Measurements from ENCODE around the gene CD200R1.
A peak's percentile ranks its signal among the peaks of the same experiment; 100 is the strongest.

Gene CD200R1

GRCh38 chr3:112974894-112975293 is at the start of gene CD200R1:
TSS of gene CD200R1 (minus strand) at chr3:112975103. CDS start at chr3:112974857, 246 bp downstream.
- no peak for DNase-seq
- in situ Hi-C loops (cut with HindIII; ENCODE audit: low pct_ligation_motif_present, low pct_unique_long_range_greater_than_20kb, low sequenced_read_pairs), result no loop called here

GRCh38 chr3:113021471-113021870 is 46.6 kb upstream of the CD200R1 start:
- no peak for DNase-seq
- in situ Hi-C loops (cut with HindIII; ENCODE audit: low pct_ligation_motif_present, low pct_unique_long_range_greater_than_20kb, low sequenced_read_pairs), result no loop called here

- peak; percentile 89 for DNase-seq
- in situ Hi-C loops (cut with HindIII; ENCODE audit: low pct_ligation_motif_present, low pct_unique_long_range_greater_than_20kb, low sequenced_read_pairs), result no loop called here
Observed at GRCh38 chr3:113019182-113020137, 44.6 kb upstream of the CD200R1 start.

- DNase-seq, result peak; percentile 17
- in situ Hi-C loops (cut with HindIII; ENCODE audit: low pct_ligation_motif_present, low pct_unique_long_range_greater_than_20kb, low sequenced_read_pairs), result no loop called here
Observed at GRCh38 chr3:113018536-113019181, 43.8 kb upstream of the CD200R1 start.

GRCh38 chr3:113013593-113013992 is 38.7 kb upstream of the CD200R1 start:
- DNase-seq, result no peak
- in situ Hi-C loops (cut with HindIII; ENCODE audit: low pct_ligation_motif_present, low pct_unique_long_range_greater_than_20kb, low sequenced_read_pairs), result no loop called here

GRCh38 chr3:113008117-113008516 is 33.2 kb upstream of the CD200R1 start:
- in situ Hi-C loops (cut with HindIII; ENCODE audit: low pct_ligation_motif_present, low pct_unique_long_range_greater_than_20kb, low sequenced_read_pairs), result no loop called here
- no peak for DNase-seq

GRCh38 chr3:113006359-113007056 is 31.6 kb upstream of the CD200R1 start:
- in situ Hi-C loops (cut with HindIII; ENCODE audit: low pct_ligation_motif_present, low pct_unique_long_range_greater_than_20kb, low sequenced_read_pairs), result no loop called here

GRCh38 chr3:113005611-113006010 is 30.7 kb upstream of the CD200R1 start:
- no peak for DNase-seq
- in situ Hi-C loops (cut with HindIII; ENCODE audit: low pct_ligation_motif_present, low pct_unique_long_range_greater_than_20kb, low sequenced_read_pairs), result no loop called here

More at GRCh38 chr3:113006359-113007056, 31.6 kb upstream of the CD200R1 start:
- DNase-seq, result no peak

- in situ Hi-C loops (cut with HindIII; ENCODE audit: low pct_ligation_motif_present, low pct_unique_long_range_greater_than_20kb, low sequenced_read_pairs), result no loop called here
- no peak for DNase-seq
Observed at GRCh38 chr3:113002679-113003078, 27.8 kb upstream of the CD200R1 start.

GRCh38 chr3:113002037-113002436 is 27.1 kb upstream of the CD200R1 start:
- no peak for DNase-seq
- in situ Hi-C loops (cut with HindIII; ENCODE audit: low pct_ligation_motif_present, low pct_unique_long_range_greater_than_20kb, low sequenced_read_pairs), result no loop called here

GRCh38 chr3:113000691-113001090 is 25.8 kb upstream of the CD200R1 start:
- DNase-seq, result no peak
- in situ Hi-C loops (cut with HindIII; ENCODE audit: low pct_ligation_motif_present, low pct_unique_long_range_greater_than_20kb, low sequenced_read_pairs), result no loop called here

- DNase-seq, result no peak
- in situ Hi-C loops (cut with HindIII; ENCODE audit: low pct_ligation_motif_present, low pct_unique_long_range_greater_than_20kb, low sequenced_read_pairs), result no loop called here
Observed at GRCh38 chr3:112995800-112996199, 20.9 kb upstream of the CD200R1 start.

GRCh38 chr3:112990672-112991602 is 16.0 kb upstream of the CD200R1 start, which contains the start of gene GTPBP8:
TSS of gene GTPBP8 (plus strand) at chr3:112990984. CDS start at chr3:112991000, 16 bp downstream.
- in situ Hi-C loops (cut with HindIII; ENCODE audit: low pct_ligation_motif_present, low pct_unique_long_range_greater_than_20kb, low sequenced_read_pairs), result no loop called here
- peak; percentile 86 for DNase-seq

- in situ Hi-C loops (cut with HindIII; ENCODE audit: low pct_ligation_motif_present, low pct_unique_long_range_greater_than_20kb, low sequenced_read_pairs), result no loop called here
- no peak for DNase-seq
Observed at GRCh38 chr3:112987710-112988334, 12.9 kb upstream of the CD200R1 start.

- in situ Hi-C loops (cut with HindIII; ENCODE audit: low pct_ligation_motif_present, low pct_unique_long_range_greater_than_20kb, low sequenced_read_pairs), result no loop called here
- DNase-seq, result no peak
Observed at GRCh38 chr3:112984485-112984884, 9.6 kb upstream of the CD200R1 start.

GRCh38 chr3:112982710-112983109 is 7.8 kb upstream of the CD200R1 start:
- in situ Hi-C loops (cut with HindIII; ENCODE audit: low pct_ligation_motif_present, low pct_unique_long_range_greater_than_20kb, low sequenced_read_pairs), result no loop called here
- DNase-seq, result no peak

- in situ Hi-C loops (cut with HindIII; ENCODE audit: low pct_ligation_motif_present, low pct_unique_long_range_greater_than_20kb, low sequenced_read_pairs), result no loop called here
- no peak for DNase-seq
Observed at GRCh38 chr3:112980080-112980479, 5.2 kb upstream of the CD200R1 start.

All from ACHN (cell line).